Adrenal gland (tissue), 12 donors: ENCODE results near the gene AGPAT2. TPM values are rescaled to one million over a fixed set of nuclear protein-coding genes. Genes with fewer than 3 reads are reported as not detected.

Experiments used
- DNase-seq, 7 donors: peaks; one replicate each; pipeline ENCODE4 v3.0.0-alpha.2; 2019 to 2020
- H3K27ac ChIP-seq, 5 donors: fragments of 200-600 bp; sonication (generic) in 4 of 5; 1 replicate in 3 of 5; 2 replicates in 2 of 5; pipeline versions ENCODE4 v1.5.1 to v1.8.0; 2016 to 2020; ENCODE audit warnings: mild to moderate bottlenecking in 1 of 5
- H3K27me3 ChIP-seq: fragments of 200-600 bp; 2 replicates; pipeline ENCODE4 v1.8.0; 2021
- H3K36me3 ChIP-seq, 2 donors: fragments of 200-600 bp; replicated peaks in 1 of 2; 1 replicate in 1 of 2; 2 replicates in 1 of 2; pipeline versions ENCODE4 v1.5.1 to v1.8.0; 2018 to 2022
- H3K4me1 ChIP-seq, 2 donors: fragments of 200-600 bp; replicated peaks in 1 of 2; 1 replicate in 1 of 2; 2 replicates in 1 of 2; pipeline versions ENCODE4 v1.5.1 to v1.8.0; 2018 to 2021
- H3K4me3 ChIP-seq, 4 donors: fragments of 200-600 bp; sonication (generic) in 3 of 4; one replicate each; pipeline ENCODE4 v1.5.1; 2016 to 2018
- H3K9me3 ChIP-seq, 3 donors: fragments of 200-600 bp; sonication (generic) in 1 of 3; replicated peaks in 1 of 3; 1 replicate in 2 of 3; 2 replicates in 1 of 3; pipeline versions ENCODE4 v1.5.1 to v1.8.0; 2016 to 2021
- CTCF ChIP-seq, 6 experiments: fragments of 450-650 bp in 4 of 6; fragments of 200-600 bp in 2 of 6; sonication (generic) in 1 of 6; IDR thresholded peaks; 1 replicate in 5 of 6; 2 replicates in 1 of 6; pipeline versions ENCODE4 v1.5.1 to v1.8.0; 2016 to 2021; ENCODE audit warnings: antibody characterized with exemption in 6 of 6, mild to moderate bottlenecking in 2 of 6, moderate library complexity in 1 of 6
- POLR2A ChIP-seq, 2 donors: fragments of 450-650 bp; IDR thresholded peaks; one replicate each; pipeline ENCODE4 v1.6.1; 2017; ENCODE audit warnings: antibody characterized with exemption in 2 of 2, mild to moderate bottlenecking in 2 of 2, moderate library complexity in 1 of 2
- WGBS, 4 donors: extraction: QIAGEN DNeasy Blood & Tissue Kit in 2 of 4; methylation state at CpG; one replicate each; pipeline versions ENCODE4 v1.1.5 to v1.1.7; 2013 to 2017; 5-methylcytosine and 5-hydroxymethylcytosine counted together
- intact Hi-C, 2 donors: fragments of 100-400 bp; cut with DNase I; formaldehyde crosslinking; loops; one replicate each; pipeline versions ENCODE4 v1.14.1 to v1.15.0; 2022 to 2023
- polyA plus RNA-seq, 3 donors: library from polyadenylated mRNA; stranded (reverse); fragments of 200-250 nt in 2 of 3; fragments of 350-450 nt in 1 of 3; fragmentation: Illumina TruSeq in 1 of 3; extraction: RNeasy Lipid Tissue Mini Kit (QIAGEN cat#74804) in 1 of 3; gene quantifications; one replicate each; pipeline ENCODE4 v1.2.3, GENCODE V29; 2013 to 2014
- total RNA-seq, 9 donors: library from RNA; depleted of rRNA in 4 of 9; stranded (reverse); fragments of >200 nt in 4 of 9; fragments of 120-200 nt in 1 of 9; fragmentation: NEBNext Ultra II Directional in 1 of 9; extraction: Animal tissue kit (Norgen Biotek cat#: 25700) in 1 of 9; gene quantifications; one replicate each; pipeline versions ENCODE4 v1.1.0 to v1.2.4, GENCODE V29; 2013 to 2023
- donor health status: healthy with polysubstance abuse.
- donor health status: Bipolar disorder and iron deficiency.
- donor health status: DM: yes; HTN: yes; CAD: no.
- donor health status: DM: no; HTN: no; CAD: no.
- donor health status: DM: no; HTN: no; CAD: no.
- donor health status: DM: yes; HTN: yes; CAD: no.

Gene AGPAT2
- total and polyA plus RNA-seq, 12 donors = 6.4 to 274 (median 48.0) TPM

- Histone ChIP-seq H3K27me3 (no peaks in the 10 kb centered on the region), H3K9me3 (no peaks in the 10 kb centered on the region), H3K4me1 (peaks cover 17% of the 10 kb centered on the region in 2 donors), H3K36me3 (no peaks in the 10 kb centered on the region), H3K27ac (no peak overlapping the region), H3K4me3 (no peak overlapping the region)
- no peak for DNase-seq
- WGBS, 4 donors = 88 to 92% (median 91%) methylated on average over 10 to 15 of the region's 15 CpGs
- TF ChIP-seq CTCF (IDR thresholded peaks at IDR 0.05) = no peak
- TF ChIP-seq POLR2A (IDR thresholded peaks at IDR 0.05) = no peak
- intact Hi-C loops = no loop called here
Measured at GRCh38 chr9:136684799-136685198, 2.5 kb downstream of the AGPAT2 start.

DNA sequence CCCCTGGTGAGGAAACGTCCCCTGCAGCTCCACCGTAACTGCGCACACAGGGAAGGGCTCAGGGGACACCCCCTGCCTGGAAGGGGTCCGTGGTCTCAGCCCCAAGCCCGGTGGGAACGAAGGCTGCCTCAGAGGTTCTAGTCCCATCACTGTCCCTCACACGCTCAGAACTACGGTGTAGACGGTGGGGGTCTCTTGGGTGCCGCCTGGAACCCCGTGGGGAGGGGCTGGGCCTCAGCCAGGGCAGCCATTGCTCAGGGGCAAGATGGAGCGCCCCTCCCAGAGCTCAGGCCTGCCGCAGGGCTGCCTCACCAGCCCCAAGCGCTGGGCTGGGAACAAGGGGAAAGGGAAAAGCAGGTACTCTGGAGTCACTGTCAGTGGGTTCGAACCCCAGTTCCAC, 2.9 kb downstream of the AGPAT2 start:
- TF ChIP-seq CTCF (IDR thresholded peaks at IDR 0.05) (no peak), POLR2A (IDR thresholded peaks at IDR 0.05) (no peak)
- no peak overlapping the region for H3K27ac ChIP-seq
- intact Hi-C loops = no loop called here
- H3K4me3 ChIP-seq = no peak overlapping the region
- no peaks in the 10 kb centered on the region for H3K9me3 ChIP-seq
- peaks cover 17 to 20% of the 10 kb centered on the region in 2 donors for H3K4me1 ChIP-seq
- no peaks in the 10 kb centered on the region for H3K36me3 ChIP-seq
- no peak for DNase-seq
- H3K27me3 ChIP-seq = no peaks in the 10 kb centered on the region
- WGBS, 4 donors = 82 to 91% (median 87%) methylated on average over 13 to 15 of the region's 15 CpGs

DNA sequence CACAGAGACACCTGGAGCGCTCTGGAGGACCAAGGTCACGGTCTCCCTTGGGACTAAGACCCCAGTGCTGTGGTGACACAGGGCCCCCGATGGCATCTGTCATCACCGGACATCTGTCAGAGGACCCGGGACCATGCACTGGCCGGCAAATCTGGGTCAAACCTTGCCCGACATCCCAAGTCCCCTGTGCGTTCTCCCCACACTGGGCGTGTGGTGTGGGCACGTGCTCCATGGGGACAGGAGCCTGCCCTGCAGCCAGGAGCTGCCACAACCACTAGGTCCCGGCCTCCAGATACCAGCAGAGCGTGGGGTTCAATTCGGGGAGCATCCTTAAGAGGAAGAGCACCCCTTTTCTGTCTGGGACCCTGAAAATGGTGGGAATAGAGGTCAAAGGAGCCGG, 3.5 kb downstream of the AGPAT2 start:
- no peak overlapping the region for H3K4me3 ChIP-seq
- TF ChIP-seq POLR2A (IDR thresholded peaks at IDR 0.05) (no peak), CTCF (IDR thresholded peaks at IDR 0.05) (no peak)
- no peak for DNase-seq
- no peak overlapping the region for H3K27ac ChIP-seq
- peaks cover 17 to 24% of the 10 kb centered on the region in 2 donors for H3K4me1 ChIP-seq
- no peaks in the 10 kb centered on the region for H3K36me3 ChIP-seq
- H3K27me3 ChIP-seq = no peaks in the 10 kb centered on the region
- WGBS, 4 donors = 91 to 94% (median 94%) methylated on average over 14 of the region's 14 CpGs; no CpG with 5 or more reads in 1 of the 4 donors
- intact Hi-C loops = no loop called here
- no peaks in the 10 kb centered on the region for H3K9me3 ChIP-seq

GRCh38 chr9:136683173-136683745, 4.0 kb downstream of the AGPAT2 start:
- Histone ChIP-seq H3K4me3 (no peak overlapping the region), H3K9me3 (no peaks in the 10 kb centered on the region), H3K27me3 (no peaks in the 10 kb centered on the region), H3K4me1 (peaks cover 17 to 24% of the 10 kb centered on the region in 2 donors), H3K36me3 (no peaks in the 10 kb centered on the region), H3K27ac (no peak overlapping the region)
- intact Hi-C loops = no loop called here
- no peak for DNase-seq
- 86 to 93% (median 90%) methylated on average over 9 to 16 of the region's 16 CpGs for WGBS, 4 donors
- TF ChIP-seq CTCF (IDR thresholded peaks at IDR 0.05) = no peak
- no peak for TF ChIP-seq POLR2A (IDR thresholded peaks at IDR 0.05)
